Femur (tissue), 1 donor: ENCODE measurements around the gene SMIM13.
"Not testable (repeated sequence)": the region's sequence is repeated elsewhere in the genome, so short reads cannot be mapped to it uniquely, and the experiment has no call there.

Experiments
- DNase-seq: peaks from one replicate; pipeline ENCODE4 v3.0.0-alpha.2; 2017

The SMIM13 gene

DNA sequence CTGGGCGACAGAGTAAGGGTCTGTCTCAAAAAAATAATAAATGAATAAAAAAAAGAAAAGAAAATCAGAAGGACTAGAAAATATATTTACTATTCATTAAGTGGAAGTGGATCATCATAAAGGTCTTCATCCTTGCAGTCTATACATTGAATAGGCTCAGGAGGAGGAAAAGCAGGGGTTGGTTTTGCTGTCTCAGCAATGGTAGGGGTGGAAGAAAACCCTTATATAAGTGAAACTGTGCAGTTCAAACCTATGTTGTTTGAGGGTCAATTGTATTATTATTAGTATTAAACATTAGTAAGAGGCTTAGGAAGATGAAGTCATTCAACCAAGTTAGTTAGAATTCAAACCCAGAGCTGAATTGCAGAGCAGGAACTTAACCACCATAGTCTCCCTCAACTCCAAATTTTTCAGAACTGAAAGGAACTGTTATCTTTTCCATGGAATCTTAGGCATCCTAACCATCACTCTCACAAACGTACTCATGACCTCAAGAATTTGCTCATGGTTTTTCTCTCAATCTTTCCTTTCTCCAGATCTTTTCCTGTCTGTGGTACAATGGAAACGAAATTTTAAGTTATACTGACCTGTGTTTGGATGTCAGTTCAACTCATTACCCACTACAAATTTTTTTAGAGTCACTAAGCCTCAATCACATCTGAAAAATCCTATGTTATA is 7.7 kb upstream of the SMIM13 start:
- no peak for DNase-seq

DNA sequence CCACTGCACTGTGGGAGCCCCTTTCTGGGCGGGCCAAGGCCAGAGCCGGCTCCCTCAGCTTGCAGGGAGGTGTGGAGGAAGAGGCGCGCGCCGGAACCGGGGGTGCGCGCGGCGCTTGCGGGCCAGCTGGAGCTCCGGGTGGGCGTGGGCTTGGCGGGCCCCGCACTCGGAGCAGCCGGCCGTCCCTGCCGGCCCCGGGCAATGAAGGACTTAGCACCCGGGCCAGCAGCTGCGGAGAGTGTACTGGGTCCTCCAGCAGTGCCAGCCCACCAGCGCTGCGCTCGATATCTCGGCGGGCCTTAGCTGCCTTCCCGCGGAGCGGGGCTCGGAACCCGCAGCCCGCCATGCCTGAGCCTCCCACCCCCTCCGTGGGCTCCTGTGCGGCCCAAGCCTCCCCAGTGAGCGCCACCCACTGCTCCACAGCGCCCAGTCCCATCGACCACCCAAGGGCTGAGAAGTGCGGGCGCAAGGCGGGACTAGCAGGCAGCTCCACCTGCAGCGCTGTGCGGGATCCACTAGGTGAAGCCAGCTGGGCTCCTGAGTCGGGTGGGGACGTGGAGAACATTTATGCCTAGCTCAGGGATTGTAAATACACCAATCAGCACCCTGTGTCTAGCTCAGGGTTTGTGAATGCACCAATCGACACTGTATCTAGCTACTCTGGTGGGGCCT is 6.4 kb upstream of the SMIM13 start:
- not testable (repeated sequence) for DNase-seq

DNA sequence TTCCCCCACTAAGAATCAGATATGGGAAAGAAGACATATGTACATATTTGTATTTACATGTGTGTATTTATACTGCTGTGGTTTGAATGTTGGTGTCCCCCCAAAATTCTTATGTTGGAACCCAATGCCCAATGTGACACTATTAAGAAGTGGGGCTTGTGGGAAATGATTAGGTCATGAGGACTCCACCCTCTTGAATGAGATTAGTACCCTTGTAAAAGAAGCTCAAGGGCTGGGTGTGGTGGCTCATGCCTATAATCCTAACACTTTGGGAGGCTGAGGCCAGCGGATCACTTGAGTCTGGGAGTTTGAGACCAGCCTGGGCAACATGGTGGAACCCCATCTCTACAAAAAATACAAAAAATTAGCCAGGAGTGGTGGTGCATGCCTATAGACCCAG is 3.9 kb upstream of the SMIM13 start:
- no peak for DNase-seq

DNA sequence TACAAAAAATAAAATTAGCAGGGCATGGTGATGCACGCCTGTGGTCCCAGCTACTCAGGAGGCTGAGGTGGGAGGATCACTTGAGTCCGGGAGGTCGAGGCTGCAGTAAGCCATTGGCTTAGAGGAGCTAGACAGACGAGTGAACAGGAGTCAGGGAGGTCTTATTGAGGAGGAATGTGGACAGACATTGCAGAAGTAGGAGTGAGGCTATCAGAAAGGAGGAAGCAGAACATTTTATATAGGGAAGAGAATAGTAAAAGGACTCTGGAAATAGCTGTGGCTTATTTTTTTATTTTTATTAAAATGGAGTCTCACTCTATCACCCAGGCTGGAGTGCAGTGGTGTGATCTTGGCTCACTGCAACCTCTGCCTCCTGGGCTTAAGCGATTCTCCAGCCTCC is 2.5 kb upstream of the SMIM13 start:
- not testable (repeated sequence) for DNase-seq

DNA sequence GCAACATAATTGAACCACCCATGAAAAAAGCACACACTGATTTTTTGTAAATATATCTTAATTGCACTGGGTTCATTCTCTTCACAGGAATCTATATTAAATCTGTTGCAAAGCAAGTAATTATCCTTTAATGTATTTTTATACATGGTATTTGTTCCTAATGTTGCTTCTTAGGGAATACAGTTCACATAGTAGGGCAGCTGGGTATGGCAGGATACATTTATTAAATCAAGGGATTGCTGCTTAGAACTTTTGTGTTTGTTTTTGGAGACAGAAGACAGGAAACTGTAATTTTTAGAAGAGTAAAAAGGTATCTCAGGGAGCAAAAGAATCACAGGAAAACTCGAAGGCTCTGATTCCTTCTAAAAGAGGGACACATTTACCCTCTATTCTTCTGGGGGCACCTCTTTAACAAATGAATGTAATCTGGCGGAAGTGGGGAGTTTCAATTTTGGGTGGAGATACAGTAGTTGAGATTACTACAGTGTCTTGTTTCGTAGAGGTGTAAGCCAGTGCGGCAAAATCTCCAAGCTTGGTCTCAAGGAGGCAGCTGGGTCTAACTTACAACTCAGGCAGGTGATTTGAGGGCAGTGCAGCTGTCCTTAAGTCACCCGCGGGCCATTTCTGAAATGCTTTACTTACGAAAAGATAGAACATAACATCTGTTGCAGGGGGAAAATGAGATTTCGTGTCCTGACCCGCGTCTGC is 812 bp upstream of the SMIM13 start:
- DNase-seq, result no peak

DNA sequence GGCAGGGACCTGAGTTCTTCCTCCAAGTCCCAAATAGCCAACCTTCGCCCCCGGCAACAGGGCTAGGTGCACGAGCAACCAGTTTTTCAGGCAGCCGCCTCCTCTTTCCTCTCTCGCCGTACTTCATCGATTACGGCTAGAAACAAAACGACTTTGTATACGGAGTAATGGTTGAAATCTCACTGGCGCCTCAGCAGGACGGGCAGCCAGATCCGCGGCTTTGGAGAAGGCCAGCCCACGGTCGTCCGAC is 333 bp upstream of the SMIM13 start:
- no peak for DNase-seq

DNA sequence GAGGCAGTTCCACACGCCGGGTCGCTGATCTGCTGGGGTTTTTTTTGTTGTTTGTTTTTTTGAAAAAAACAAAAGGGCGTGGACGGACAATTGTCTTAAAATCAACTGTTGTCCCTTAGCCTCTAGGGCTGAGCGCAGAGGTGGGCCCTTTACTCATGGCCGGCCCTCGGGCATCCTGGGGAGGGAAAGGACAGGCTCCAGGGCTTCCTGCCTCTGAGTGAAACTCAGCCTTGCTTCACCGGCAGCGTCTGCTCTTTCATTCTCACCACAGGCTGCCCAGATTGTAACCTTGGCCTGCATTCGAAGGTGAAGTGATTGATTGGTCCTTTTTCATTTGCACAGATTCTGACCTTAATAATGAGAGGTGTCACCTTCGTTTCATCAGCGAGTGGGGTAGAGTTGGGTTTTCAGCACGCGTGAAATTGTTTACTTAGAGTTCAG is 797 bp downstream of the SMIM13 start:
- peak; percentile 44 for DNase-seq

DNA sequence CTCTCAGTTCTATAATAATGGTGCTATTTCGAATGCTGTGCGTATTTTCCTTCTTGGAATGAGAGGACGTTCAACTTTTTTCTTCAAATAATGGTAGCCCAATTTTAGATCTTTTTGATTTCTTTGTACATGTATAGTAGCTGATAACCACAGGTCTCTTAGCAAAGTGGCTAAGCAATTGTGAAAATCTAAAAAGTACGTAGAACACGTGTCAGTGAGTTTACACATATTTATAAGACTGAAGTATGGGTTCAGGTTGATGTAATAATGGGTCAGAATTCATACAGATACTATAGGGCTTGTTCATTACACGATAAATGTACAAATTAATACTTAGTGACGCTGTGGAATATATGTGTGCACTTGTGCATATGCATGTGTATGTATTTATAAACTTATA is 1.3 kb downstream of the SMIM13 start:
- DNase-seq, result no peak

DNA sequence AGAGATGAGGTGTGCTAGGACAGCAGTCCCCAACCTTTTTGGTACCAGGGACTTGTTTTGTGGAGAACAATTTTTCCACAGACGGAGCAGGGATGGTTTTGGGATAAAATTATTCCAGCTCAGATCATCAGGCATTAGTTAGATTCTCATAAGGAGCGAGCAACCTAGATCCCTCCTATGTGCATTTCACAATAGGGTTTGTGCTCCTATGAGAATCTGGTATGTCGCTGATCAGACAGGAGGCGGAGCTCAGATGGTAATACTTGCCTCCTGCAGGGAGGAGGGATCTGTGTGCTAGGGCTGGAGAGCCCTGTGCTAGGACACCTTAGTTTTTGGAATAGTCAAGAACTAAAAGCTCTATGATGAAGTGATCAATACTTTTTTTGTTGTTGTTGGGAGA is 2.5 kb downstream of the SMIM13 start:
- DNase-seq, result no peak

DNA sequence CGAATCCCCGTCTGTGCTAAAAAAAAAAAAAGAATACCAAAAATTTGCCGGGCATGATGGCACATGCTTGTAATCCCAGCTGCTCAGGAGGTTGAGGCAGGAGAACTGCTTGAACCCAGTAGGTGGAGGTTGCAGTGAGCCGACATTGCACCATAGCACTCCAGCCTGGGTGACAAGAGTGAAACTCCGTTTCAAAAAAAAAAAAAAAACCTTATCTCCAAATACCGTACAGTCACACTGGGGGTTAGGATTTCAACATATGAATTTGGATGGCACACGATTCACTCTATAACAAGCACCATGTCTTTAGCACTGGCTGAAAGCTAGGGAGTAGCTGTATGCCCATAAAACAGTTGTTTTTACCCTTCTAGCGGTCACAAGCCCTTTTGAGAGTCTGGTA is 3.8 kb downstream of the SMIM13 start:
- no peak for DNase-seq

DNA sequence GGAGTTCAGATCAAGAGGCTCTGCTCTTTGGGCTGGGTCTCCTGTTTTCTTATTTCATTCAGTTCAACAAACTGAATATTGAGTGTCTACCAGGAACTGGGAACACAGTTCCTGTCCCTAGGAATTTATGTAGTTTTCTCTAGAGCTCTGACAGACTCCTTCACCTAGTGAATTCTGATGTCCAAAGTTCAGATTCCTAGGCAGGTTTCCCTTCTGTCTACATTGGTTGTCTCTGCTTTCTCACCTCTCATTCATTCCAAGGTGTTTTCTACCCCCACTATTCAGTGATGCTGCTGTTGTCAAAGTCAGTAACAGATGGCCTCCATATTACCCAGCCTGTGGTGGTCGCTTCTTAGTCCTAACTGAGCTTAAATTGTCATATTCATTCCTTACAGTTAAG is 4.4 kb downstream of the SMIM13 start:
- DNase-seq, result no peak

DNA sequence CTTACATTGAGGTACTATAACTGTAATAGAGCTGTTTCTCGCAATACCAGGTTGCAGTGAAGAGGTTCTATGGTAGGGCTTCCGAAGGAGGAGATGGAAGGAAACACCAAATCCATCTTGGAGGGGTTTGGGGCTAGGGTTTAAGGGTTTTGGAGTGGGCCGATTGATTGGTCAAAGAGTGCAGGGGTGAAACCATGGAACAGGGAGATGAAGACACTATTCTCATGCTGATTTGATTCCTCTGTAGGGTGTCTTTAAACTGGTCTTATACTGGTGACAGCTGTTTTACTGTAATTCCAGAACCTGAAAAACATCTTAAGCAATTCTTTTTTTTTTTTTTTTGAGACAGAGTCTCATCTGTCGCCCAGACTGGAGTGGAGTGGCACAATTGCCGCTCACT is 7.8 kb downstream of the SMIM13 start:
- DNase-seq, result no peak

DNA sequence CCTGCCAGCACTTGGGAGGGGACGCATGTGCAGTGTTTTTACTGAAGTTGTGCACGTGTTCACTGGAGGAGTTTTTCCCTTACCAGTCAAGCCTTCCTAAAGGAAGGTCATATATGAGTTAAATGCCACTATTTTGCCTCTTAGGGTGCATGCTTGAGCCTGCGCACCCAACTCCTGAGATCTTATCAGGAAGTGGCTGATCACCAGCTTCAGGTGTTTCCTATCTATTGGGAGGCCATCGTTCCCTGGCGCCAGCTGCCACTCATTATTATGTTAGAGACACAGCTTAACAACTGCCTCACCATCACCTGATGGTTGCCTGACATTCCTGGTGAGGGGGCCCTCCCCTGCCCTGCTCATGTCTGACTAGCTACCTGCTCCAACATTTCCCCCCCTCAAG is 9.4 kb downstream of the SMIM13 start:
- DNase-seq, result no peak

DNA sequence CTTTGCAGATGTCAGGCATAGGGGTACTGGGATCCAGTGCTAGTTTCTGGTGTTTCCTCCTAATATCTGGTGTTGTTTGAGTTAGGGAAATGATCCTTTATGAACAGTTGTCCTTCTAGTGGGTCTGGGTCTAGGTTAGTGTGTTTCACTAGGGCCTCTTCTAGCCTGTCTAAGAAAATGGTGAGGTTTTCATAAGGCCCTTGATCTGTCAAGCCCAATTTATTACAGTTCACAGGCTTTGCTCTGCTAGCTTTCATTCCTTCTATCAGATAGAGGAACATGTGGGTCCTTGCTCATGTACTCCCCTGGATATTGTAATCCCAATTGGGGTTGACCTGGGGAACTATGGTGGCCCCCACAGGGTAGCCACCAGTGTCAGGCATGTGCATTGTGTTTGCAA is 15.1 kb downstream of the SMIM13 start:
- DNase-seq, result no peak

DNA sequence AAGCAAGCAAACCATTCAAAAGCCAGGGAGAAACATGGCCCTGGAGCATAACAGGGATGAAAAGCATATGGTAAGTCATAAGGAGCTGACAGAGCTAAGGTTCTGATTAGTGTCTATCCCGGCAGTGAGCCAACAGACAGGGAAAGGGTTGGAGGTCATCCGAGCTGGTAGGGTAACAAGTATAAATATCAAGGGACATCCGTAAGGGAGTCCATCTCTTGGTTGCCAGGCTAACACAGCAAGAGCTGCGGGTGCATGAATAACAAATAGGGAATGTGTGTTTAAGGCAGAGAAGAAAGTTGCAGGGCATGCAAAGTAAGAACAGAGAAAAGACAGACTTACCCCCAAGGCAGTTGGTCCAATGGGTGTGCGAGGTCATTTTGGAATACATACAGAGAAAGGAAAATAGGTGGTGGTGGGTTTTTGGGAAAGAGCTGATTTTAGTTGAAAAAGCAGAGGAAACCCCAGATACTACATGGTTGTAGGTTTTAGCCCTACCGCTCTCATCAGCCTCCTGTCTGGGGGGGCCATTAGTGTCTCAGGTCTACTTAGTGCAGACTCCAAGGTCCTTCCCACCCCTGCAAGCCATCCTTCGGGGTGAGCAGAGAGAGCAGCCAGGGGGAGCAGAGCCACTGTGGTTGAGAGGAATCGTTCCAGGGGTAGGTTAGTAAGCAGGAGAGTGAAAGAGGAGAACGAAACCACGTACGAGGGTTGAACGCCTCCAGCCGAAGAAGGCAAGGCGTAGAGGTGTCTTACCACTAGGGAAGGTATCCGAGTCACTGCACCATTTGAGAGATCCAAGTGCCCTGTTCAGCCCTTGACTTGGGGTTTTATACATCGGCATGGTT is 17.5 kb downstream of the SMIM13 start, which contains the start of gene ERVFRD-1:
Gene ERVFRD-1, minus strand, starts transcription at position 805 of the 848 bp plus-strand sequence. CDS start 6,415 bp downstream, outside the sequence.
- DNase-seq, result no peak

DNA sequence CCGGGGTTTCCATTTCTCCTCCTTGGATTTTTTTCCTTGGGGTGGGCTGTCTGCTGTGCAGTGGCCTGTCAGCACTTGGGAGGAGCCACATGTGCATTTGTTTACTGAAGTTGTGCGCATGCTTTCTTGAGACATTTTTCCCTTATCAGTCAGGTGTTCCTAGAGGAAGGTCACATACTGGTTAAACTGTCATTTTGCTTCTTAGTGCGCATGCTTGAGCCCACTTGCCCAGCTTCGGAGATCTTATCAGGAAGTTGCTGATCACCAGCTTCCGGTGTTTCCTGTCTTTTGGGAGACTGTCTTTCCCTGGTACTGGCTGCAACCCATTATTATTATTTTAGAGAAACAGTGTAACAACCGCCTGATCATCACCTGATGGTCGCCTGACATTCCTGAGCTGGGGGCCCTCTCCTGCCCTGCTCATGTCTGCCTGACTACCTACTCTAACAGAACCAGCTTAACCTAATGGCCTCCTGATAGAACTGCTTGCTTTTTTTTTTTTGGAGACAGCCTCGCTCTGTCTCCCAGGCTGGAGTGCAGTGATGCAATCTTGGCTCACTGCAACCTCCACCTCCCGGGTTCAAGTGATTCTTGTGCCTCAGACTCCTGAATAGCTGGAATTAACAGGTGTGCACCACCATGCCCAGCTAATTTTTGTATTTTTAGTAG is 18.3 kb downstream of the SMIM13 start:
- no peak for DNase-seq

DNA sequence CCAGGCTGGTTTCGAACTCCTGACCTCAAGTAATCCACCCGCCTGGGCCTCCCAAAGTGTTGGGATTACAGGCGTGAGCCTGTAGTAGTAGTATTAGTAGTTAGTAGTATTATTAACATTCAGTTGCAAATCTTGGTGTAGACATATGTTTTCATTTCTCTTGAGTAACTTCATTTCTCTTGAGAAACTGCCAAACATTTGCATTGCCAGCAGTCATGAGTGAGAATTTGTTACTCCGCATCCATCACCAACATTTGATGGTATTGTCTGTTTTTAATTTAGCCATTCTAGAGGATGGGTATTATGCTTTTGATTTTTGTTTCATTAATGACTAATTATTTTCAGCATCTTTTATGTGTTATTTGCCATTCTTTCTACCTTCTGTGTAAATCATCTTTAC is 19.4 kb downstream of the SMIM13 start:
- no peak for DNase-seq

DNA sequence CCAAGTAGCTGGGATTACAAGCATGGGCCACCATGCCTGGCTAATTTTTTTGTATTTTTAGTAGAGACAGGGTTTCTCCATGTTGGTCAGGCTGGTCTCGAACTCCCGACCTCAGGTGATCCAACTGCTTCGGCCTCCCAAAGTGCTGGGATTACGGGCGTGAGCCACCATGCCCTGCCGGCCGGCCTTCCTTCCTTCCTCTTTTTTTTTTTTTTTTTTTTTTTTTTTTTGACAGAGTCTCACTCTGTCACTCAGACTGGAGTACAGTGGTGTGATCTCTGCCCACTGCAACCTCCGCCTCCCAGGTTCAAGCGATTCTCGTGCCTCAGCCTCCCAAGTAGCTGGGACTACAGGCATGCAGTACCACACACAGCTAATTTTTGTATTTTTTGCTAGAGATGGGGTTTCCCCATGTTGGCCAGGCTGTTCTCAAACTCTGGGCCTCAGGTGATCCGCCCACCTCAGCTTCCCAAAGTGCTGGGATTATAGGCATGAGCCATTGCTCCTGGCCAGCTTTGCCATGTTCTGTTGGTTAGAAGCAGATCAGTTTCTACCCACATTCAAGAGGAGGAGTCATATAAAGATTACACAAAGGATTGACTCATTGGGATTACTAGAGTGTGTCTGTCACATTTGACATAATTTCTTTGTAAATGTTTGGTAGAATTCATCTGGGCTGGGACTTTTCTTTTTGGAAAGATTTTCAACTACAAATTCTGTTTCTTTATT is 22.3 kb downstream of the SMIM13 start:
- DNase-seq, result not testable (repeated sequence)

DNA sequence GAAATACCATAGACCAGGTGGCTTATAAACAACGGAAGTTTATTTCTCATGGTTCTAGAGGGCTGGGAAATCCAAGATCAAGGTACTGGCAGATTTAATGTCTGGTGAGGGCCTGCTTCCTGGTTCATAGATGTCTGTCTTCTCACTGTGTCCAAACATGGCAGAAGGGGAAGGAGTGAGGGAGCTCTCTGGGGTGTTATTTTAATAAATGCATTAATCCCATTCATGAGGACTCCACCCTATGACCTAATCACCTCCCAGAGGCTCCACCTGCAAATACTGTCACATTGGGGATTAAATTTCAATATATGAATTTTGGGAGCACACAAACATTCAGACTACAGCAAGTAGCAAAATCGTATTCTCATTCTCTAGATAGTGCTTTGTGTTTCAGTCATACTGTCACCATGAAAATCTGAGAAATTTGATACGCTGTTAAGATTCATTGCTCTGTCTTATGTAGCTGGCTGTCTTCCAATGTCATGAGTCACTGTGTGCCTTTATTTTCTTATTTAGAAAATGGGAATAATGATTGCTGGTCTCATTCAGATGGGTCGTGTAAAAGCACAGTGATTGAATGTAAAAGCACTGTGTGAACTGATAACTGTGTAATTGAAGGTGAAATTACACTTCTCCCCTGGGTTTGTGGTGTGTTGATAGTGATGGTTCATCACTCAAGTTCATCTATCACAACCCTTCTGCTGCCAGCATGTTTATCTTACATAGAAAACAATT is 26.8 kb downstream of the SMIM13 start:
- no peak for DNase-seq

DNA sequence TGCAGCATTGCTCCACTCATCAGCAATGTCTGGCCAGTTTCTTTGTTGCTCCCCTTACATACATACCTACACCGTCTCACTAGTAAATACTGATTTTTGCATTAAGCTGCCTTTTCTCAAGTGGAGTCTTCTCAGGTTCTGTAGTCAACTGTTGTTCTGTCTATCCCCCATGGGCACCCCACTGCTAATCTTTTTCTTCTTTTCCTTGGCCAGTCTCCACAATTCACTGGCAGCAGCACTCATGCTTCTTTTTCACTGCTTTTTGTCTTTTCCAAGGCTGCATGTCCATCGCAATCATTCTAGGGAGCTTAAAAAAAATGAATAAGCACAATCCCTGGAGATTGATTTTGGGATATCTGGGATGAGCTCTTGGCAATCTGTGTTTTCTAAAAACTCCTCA is 28.2 kb downstream of the SMIM13 start:
- DNase-seq, result no peak

DNA sequence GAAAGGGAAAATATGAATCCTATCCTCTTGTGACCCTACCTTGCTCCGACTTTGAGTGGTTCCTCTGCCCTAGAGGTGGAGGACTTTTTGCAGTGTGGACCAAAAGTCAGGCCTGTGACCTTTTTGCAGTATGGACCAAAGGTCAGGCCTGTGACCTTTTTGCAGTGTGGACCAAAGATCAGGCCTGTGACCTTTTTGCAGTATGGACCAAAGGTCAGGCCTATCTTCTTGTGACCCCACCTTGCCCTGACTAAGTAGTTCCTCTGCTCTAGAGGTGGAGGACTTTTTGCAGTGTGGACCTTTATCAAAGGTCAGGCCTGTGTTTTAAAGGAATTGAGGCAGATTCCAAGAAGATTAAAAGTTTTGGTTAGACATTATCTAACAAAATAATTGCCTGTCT is 28.7 kb downstream of the SMIM13 start:
- DNase-seq, result no peak
